Measurements from ENCODE around the gene KCNC4.

Gene KCNC4

GRCh38 chr1:110164725-110165350 is 45.3 kb upstream of the KCNC4 start:
- Histone ChIP-seq H3K27ac (no peak overlapping the region), H3K36me3 (no peaks in the 10 kb centered on the region), H3K4me3 (no peak overlapping the region), H3K27me3 (no peaks in the 10 kb centered on the region), H3K4me1 (no peaks in the 10 kb centered on the region), H3K9me3 (peaks cover 0 to 3% (median 0%) of the 10 kb centered on the region in 3 donors)
- no peak for TF ChIP-seq CTCF (IDR thresholded peaks at IDR 0.05)
- DNase-seq, result no peak
- intact Hi-C loops (cut with DNase I; ENCODE audit: low total_unique reads), result no loop called here

- DNase-seq, result no peak
- H3K27ac ChIP-seq, result no peak overlapping the region
- H3K36me3 ChIP-seq, result no peaks in the 10 kb centered on the region
- peaks cover 0 to 3% (median 0%) of the 10 kb centered on the region in 3 donors for H3K9me3 ChIP-seq
- H3K27me3 ChIP-seq, result no peaks in the 10 kb centered on the region
- no peak overlapping the region for H3K4me3 ChIP-seq
- no peak for TF ChIP-seq CTCF (IDR thresholded peaks at IDR 0.05)
- intact Hi-C loops (cut with DNase I; ENCODE audit: low total_unique reads), result no loop called here
- H3K4me1 ChIP-seq, result no peaks in the 10 kb centered on the region
Observed at GRCh38 chr1:110165761-110166231, 44.3 kb upstream of the KCNC4 start.

- no peak for DNase-seq
- TF ChIP-seq CTCF (IDR thresholded peaks at IDR 0.05), result no peak
- Histone ChIP-seq H3K9me3 (no peaks in the 10 kb centered on the region), H3K4me3 (no peak overlapping the region), H3K36me3 (no peaks in the 10 kb centered on the region), H3K4me1 (no peaks in the 10 kb centered on the region), H3K27ac (no peak overlapping the region), H3K27me3 (no peaks in the 10 kb centered on the region)
- intact Hi-C loops (cut with DNase I; ENCODE audit: low total_unique reads), result no loop called here
Observed at GRCh38 chr1:110166861-110167260, 43.3 kb upstream of the KCNC4 start.

- no peak for TF ChIP-seq CTCF (IDR thresholded peaks at IDR 0.05)
- Histone ChIP-seq H3K27ac (no peak overlapping the region), H3K9me3 (no peaks in the 10 kb centered on the region), H3K27me3 (no peaks in the 10 kb centered on the region), H3K4me1 (peaks cover 0 to 2% (median 0%) of the 10 kb centered on the region in 4 donors), H3K4me3 (no peak overlapping the region), H3K36me3 (no peaks in the 10 kb centered on the region)
- intact Hi-C loops (cut with DNase I; ENCODE audit: low total_unique reads), result no loop called here
- DNase-seq, result no peak
Observed at GRCh38 chr1:110170766-110171733, 39.1 kb upstream of the KCNC4 start.

- no peak overlapping the region for H3K4me3 ChIP-seq
- no peaks in the 10 kb centered on the region for H3K9me3 ChIP-seq
- no peak for DNase-seq
- no peak overlapping the region for H3K27ac ChIP-seq
- H3K4me1 ChIP-seq, result peaks cover 0 to 7% (median 0%) of the 10 kb centered on the region in 4 donors
- no peaks in the 10 kb centered on the region for H3K36me3 ChIP-seq
- intact Hi-C loops (cut with DNase I; ENCODE audit: low total_unique reads), result no loop called here
- no peak for TF ChIP-seq CTCF (IDR thresholded peaks at IDR 0.05)
- H3K27me3 ChIP-seq, result no peaks in the 10 kb centered on the region
Observed at GRCh38 chr1:110172001-110172400, 38.1 kb upstream of the KCNC4 start.
